ENCODE data around the gene GPR137B.

GPR137B gene

DNA sequence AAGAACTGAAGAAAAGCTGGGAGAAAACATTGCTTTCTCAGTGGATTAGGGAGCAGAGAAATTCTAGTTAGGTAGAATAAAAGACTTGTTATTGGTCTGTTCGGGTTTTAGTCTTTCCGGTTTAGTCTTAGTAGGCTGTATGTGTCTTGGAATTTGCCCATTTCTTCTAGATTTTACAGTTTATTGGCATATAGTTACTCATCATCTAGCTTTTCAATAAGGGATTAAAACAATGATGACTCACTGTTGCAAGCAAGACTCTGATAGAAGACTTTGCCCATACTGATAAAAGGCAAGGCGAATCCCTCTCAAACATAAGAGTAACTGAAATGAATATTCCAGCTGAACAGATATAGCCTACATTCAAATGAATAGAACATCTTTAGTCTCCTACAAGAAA is 62.3 kb downstream of the GPR137B start:
- DNase-seq = no peak

DNA sequence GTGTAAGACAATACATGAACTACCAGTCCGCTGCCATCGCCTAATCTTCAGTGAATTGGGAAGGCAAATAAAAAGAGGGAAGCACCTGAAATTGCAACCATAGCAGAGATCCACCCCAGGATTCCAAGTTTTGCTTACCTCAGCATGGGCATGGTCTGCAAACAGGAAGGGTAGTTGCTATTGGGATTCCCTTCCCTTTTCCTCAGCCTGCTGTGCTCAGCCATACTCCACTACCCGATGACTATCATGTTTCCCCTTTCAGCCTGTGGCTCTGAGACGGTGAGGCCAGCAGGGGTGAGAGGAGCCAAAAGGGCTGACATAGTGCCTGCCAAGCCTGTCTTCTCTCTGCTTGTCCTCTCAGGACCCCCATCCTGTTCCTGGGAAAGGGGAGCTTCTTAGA is 64.2 kb downstream of the GPR137B start:
- no peak for DNase-seq

DNA sequence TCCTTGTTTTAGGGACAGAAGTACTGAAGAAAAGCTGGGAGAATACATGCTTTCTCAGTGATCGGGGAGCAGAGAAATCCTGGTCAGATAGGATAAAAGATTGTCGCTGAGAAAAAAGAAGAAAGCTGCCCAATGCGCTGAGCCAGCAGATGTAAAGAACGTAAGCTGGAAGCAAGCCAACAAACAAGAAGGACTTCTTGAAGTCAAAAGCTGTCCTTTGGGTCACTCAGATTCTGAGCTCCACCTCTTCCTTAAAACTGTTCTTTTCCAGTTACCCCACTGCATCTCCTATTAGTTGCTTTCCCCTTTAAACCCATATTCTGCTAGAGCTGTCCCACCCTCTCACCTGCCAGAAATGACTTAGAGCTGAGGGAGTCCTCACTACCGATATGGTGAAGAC is 64.8 kb downstream of the GPR137B start:
- DNase-seq = no peak

DNA sequence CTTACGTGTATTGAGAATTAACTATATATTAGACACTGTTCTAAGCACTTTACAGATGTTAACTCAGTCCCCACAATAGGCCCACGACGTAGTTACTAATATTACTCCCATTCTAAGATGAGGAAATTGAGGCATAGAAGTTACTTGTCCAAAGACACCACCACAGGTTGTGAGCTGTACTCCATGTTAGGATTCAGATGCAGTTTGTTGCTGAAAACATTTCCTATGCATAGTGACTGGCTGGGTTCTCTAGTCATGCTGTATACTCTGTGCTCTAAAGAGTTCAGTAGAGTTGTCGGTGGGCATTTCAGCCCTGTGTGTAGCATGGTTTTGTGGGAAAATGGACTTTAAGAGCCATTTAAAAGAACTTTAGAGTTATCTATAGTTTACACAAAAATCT is 65.2 kb downstream of the GPR137B start:
- no peak for DNase-seq

DNA sequence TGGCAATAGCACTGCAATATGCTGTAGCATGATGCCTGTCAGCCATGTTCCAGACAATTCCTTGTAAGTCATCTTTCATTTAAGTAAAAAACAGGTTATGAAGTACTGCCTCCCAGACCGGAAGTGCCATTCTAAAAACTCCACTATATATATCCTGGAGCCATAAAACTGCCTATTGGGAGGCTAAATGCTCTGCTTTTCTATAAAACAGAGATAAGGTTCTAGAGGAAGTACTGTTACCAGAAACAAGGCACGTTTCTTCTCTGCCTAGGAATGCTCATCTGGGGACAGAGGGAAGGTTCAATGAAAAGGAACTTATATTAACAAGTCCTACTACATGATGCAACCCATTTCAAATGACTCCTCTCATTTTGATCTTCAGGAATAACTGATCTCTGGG is 66.8 kb downstream of the GPR137B start:
- no peak for DNase-seq

DNA sequence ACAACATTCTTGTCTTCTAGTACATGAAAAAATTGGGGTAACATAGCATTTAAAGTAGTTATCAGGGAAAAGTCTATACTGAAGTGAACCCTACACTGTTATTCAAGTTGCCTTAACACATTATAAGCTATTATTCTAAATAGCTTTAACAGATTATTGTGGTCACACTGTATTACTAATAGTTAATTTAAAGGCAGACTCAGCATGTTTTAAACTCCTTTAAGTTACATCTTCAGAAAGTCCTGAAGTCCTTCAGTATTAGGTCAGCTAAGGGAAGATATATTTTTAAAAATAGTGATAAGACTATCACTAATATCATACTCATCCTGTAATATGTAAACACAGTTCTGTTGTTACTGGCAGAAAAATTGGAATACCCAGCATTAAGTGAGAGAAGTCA is 67.4 kb downstream of the GPR137B start:
- no peak for DNase-seq

DNA sequence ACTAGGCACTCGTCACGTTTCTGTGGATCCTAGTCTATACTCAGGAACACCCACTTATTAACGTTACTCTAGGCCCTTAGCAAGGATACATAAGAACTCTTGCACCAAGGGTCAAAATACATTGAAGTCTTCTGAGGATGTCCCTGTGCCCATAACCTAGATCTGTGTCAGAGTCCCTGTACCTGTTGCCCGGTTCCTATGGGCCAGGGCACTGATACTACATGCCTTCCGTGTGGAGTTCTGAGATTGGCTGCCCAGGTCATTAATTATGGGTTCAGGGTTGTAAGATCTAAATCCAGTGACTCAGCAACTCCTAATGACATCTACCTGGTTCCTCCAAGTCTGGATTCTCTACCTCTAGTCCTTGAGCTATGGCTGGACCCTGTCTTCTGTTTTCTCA is 69.5 kb downstream of the GPR137B start:
- DNase-seq = no peak

DNA sequence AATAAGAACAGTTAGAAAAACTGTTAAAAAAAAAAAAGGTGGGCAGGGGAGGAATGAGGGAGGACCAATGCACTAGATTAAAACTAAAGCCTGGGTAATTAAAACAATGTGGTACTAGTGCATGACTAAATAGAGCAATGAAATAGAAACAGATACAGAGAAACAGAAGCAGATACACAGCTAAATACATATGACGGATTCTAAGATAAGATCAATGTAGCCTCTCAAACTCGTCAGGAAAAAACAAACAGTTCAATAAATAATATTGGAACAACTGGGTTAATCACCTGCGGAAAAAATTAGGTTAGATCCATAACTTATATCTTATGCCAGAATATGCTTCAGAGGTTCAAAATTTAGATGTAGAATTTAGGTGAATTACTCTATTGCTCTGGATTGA is 71.2 kb downstream of the GPR137B start:
- DNase-seq = no peak

DNA sequence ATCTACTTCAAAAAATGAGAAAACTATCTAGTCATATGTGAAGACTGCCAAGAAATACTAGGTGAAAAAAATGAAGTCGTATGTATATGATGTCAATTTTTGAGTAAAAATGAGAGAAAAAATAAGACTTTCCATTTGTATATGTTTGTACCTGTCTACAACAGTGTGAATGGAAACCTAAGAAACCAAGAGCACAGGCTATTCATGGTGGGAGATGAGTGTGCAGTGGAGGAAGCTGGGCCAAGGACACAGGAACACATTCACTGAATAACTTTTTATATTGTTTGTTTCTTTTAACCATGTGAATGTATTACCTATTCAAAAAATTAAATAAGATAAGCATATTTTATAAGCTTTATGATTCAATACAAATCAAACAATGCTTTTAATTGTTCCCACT is 72.4 kb downstream of the GPR137B start:
- no peak for DNase-seq

DNA sequence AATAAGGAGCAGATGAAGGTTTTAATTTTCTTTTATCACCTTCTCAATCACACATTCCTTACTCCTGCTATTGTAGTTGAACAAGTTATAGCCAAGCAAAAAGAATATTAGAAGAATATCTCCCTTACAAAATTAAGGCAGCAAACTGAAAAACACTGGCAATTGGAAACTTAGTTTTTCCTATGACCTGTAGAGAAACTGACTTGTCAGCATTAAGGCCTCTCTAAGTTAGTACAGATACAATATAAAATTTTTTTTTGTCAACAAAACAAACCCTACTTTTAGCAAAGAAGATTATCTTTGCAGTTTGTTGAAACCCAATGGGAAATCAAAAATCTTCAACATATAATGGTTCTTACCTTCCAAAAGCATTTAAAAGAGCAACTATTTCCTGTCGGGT is 78.1 kb downstream of the GPR137B start:
- DNase-seq = no peak

DNA sequence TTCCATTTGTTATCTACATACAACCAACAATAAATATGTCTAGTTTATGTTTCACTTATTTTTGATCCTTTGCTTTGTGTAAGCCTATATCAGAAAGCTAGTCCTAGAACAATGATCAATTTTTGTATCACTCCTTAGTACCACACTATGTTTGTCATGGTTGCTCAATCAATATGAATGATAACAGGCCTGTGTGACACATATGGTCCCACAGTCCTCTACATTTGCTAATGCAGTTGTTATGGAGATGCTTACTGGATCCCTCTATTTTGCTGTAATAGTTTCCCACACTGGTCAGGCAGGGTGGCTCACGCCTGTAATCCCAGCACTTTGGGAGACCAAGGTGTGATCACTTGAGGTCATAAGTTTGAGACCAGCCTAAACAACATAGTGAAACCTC is 80.3 kb downstream of the GPR137B start:
- DNase-seq = no peak

DNA sequence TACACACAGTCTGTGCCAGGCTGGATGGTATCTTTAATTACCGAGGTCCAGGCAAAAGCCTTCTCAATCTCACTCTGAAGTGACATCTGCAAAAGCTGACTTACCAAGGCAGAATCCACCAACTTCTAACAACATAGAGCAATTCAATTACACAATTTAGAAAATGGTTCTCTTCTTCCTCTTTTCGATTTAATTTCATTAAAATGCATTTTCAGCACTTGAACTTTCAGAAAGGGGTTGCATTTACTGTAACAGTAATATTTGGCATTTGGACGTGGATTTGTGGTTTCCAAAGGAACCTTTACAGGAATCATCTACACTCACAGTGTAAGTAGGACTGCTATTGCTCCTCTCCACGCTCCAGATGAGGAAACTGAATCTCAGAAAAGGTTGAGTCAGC is 86.1 kb downstream of the GPR137B start:
- no peak for DNase-seq

DNA sequence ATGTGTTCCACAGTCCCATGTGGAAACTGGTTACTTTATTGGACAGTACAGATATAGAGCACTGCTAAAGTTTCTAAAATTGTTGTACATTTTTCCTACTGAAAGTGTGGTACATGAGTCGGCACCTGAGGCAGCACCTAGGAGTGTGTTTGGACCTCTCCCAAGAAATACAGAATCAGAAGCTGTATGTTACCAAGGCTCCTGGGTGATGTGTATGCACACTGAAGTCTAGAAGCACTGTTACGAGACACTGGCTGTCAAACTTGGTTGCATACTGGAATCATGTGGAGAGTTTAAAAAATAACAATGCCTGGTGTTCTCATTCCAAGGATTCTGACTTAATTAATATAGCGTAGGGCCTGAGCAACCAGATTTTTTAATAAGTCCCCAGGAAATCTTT is 92.8 kb downstream of the GPR137B start:
- DNase-seq = no peak

DNA sequence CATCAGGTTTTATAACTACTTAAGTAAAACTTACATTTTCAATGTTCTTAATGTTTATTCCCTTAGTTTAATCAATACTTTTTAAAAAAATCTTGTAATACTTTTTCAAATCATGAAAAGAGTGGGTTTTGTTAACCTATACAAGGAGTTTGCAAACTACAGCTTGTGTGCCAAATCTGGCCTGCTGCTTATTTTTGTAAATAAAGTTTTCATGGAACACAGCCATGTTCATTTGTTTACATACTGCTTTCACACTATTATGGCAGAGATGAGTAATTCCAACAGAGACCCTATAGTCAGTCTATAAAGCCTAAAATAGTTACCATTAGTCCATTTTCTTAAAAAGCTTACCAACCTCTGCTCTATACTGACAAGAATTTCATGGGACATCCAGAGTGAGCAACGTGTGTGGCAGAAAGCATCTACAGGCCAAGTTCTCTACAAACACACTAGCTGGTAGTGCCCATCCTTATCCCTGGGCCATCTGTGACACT is 96.8 kb downstream of the GPR137B start:
- DNase-seq = no peak

DNA sequence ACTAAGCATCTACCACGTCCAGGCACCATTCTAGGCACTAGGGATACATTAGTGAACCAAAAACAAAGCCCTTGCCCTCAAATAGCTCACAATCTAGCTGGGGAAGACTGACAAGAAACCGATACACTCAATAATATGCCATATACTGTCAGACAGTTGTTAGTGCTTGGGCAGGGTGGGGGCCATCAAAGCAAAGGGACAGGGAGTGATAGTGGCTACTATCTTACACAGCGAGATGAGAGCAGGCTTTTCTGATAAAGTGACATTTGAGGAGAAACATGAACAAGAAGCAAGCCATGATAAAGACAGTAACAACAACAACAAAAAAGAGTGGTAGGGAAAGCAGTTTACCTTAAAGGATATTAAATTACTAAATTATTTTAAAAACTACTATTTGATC is 98.3 kb downstream of the GPR137B start:
- DNase-seq = no peak

DNA sequence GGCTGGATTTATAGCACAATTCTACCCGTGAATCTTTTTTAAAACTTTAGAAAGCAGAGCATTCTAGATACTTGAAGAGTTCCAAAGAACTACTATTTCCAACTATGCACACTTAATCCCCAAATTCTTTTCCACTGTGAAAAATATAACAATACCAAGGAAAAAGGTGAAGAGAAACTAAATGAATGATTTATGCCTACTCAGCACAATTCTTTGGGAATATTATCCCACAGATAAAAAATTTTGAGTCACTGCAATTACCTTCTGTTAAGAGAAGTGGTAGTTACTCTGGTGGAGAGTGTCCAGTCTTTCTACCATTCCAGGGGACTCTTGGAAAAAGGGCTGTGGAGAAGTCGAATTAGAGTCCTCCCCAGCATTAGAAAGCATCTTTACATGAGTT is 100.2 kb downstream of the GPR137B start:
- no peak for DNase-seq

DNA sequence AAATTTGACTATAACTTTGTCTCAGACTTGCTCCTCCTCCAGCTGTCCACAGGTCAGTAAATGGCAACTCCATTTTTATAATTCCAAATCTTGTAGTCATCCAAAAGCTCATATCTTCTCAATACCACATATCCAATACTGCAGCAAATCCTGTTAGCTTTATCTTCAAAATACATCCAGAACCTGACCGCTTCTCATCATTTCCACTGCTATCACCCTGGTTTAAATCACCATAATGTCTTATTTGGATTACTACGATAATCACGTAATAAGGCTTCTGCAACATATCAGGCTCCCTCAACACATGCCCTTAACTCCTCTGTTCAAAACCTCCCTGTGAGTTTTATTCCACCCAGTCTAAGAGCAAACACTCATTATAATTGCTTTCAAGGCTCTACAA is 104.9 kb downstream of the GPR137B start:
- DNase-seq = no peak

DNA sequence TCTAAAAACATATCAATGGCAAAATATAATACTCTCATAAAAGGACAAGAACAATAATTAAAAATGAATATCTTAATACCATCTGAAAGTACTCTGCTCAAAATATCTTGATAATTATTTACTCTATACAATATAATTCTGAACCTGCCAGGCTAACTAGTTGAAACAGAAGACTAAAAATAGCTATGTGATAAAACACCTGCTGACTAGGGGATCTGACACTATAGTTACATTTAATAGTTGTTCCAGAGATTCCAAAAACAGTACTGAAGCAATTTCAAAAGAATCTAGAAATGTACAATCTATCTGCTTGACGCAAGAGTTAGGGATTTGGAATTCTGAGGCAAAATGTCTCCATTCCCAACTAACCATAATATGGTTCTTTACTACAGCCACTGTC is 109.2 kb downstream of the GPR137B start:
- no peak for DNase-seq

DNA sequence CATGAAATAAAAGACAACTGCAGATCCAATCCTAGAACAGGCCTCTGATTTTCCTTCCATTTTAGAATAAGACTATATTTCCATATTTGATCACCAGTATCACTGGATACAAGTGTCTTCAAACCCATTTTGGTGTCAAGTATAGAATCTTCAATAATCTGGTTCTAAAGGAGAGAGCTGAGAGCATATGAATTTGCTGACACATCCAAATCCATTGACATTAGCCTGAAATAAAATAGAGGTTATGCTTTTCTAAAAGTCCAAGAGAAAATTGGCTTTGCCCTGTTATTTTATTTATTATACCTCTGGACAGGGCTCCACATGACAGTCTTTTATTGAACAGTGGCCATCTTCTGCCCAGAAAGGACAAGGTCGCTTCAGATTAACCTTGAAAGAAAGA is 110.8 kb downstream of the GPR137B start:
- no peak for DNase-seq

DNA sequence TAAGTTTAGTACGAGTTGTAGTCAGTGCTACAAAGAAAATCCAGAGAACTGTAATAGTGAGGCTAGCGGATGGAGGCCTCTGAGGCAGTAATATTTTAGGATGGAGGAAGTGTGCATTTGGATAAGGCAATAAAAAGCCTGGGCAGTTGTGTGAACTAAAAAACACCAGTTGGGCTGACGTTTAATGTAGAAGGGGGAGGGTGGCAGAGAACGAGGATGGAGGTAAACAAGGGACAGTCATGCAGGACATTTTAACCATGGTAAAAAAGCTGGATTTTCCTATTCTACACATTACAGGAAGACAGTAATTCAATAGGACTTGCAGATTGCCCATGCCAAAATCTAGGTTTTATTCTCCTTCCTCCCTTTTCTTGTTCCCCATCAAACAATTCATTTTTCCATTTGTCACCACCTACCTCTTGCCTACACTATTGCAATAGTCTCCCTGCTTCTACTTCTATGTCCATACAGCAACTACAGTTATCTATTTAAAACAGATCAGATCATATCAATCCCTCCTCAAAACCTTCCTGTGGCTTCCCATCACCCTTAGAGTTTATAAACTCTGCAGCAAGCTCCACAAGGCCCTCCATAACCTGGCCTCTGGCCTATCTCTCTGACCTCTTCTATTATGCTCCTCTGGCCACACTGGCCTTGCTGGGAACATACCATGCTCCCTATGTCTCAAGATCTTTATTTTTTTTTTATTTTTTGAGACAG is 111.7 kb downstream of the GPR137B start:
- DNase-seq = no peak

DNA sequence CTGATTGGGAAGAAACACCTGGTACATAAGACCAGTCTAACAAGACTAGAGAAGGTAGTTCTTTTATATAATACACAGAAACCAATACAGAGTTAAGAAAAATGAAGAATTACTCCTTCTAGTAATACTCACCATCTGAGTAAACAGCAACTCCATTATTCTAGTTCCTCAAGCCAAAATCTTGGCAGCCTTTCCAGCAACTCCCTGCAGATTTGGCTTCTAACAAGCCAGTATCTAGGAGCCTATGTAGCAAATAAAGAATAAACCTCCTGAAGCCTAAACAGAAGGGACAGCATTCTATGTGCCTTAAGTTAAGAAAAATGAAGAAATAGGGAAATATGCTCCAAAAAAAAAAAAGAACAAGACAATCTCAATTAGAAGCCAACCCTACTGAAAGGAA is 114.9 kb downstream of the GPR137B start:
- no peak for DNase-seq

DNA sequence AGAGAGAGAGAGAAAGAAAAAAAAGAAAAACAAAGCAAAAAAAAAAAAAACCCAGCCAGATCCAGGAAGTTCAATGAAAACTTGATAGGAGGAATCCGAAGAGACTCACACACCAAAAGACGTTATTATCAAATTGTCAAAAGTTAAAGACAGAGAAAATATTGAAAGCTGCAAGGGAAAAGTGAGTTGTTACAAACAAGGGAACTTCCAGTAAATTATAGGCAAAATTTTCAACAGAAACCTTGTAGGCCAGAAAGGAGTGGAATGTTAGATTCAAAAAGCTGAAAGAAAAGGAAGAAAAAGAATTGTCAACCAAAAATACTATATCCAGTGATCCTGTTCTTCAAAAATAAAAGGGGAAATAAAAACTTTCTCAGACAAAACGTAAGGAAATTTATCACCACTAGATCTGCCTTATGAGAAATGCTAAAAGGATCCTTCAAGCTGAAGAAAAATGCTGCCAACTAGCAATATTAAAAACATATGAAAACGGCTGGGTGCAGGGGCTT is 115.8 kb downstream of the GPR137B start:
- DNase-seq = no peak
